Heart right ventricle (tissue), 16 donors: ENCODE measurements around the gene DTNA. TPM values are rescaled to one million over a fixed set of nuclear protein-coding genes. Genes with fewer than 3 reads are reported as not detected.

Source experiments
- ATAC-seq, 8 donors: fragments of 200-7000 bp; cut with Tn5 transposase; one replicate each; pipeline ENCODE4 v1.9.1; 2020; ENCODE audit warnings: mild to moderate bottlenecking in 8 of 8, moderate library complexity in 8 of 8, moderate number of reproducible peaks in 1 of 8
- DNase-seq, 2 donors: peaks; one replicate each; pipeline ENCODE4 v3.0.0-alpha.2; 2020
- H3K27ac ChIP-seq, 10 donors: fragments of 200-600 bp; sonication (generic) in 2 of 10; one replicate each; pipeline versions ENCODE4 v1.5.0 to v1.8.0; 2020 to 2022; ENCODE audit warnings: mild to moderate bottlenecking in 3 of 10
- H3K27me3 ChIP-seq, 7 donors: fragments of 200-600 bp; one replicate each; pipeline ENCODE4 v1.8.0; 2021 to 2022; ENCODE audit warnings: mild to moderate bottlenecking in 2 of 7
- H3K36me3 ChIP-seq, 9 donors: fragments of 200-600 bp; sonication (generic) in 1 of 9; one replicate each; pipeline versions ENCODE4 v1.5.0 to v1.8.0; 2020 to 2022; ENCODE audit warnings: mild to moderate bottlenecking in 2 of 9
- H3K4me1 ChIP-seq, 9 donors: fragments of 200-600 bp; sonication (generic) in 1 of 9; one replicate each; pipeline versions ENCODE4 v1.5.0 to v1.8.0; 2020 to 2022; ENCODE audit warnings: mild to moderate bottlenecking in 4 of 9
- H3K4me3 ChIP-seq, 10 donors: fragments of 200-600 bp; sonication (generic) in 2 of 10; one replicate each; pipeline versions ENCODE4 v1.5.0 to v1.8.0; 2020 to 2022; ENCODE audit warnings: mild to moderate bottlenecking in 7 of 10, moderate library complexity in 2 of 10
- H3K9me3 ChIP-seq, 11 donors: fragments of 200-600 bp in 10 of 11; sonication (generic) in 2 of 11; one replicate each; pipeline versions ENCODE4 v1.5.0 to v1.8.0; 2013 to 2022; ENCODE audit warnings: mild to moderate bottlenecking in 2 of 11, control low read depth in 1 of 11, moderate library complexity in 1 of 11
- CTCF ChIP-seq, 9 donors: fragments of 200-600 bp; sonication (generic) in 2 of 9; IDR thresholded peaks; one replicate each; pipeline versions ENCODE4 v1.5.0 to v1.8.0; 2021 to 2022; ENCODE audit warnings: antibody characterized with exemption in 9 of 9, mild to moderate bottlenecking in 5 of 9, moderate library complexity in 1 of 9
- WGBS, 2 donors: extraction: QIAGEN DNeasy Blood & Tissue Kit; methylation state at CpG; one replicate each; pipeline ENCODE4 v1.1.7; 2013; ENCODE audit warnings: inconsistent platforms in 1 of 2; 5-methylcytosine and 5-hydroxymethylcytosine counted together
- intact Hi-C, 10 donors: fragments of 100-400 bp; cut with DNase I; formaldehyde crosslinking; loops; one replicate each; pipeline versions ENCODE4 v1.11.1 to v1.14.2; 2022
- polyA plus RNA-seq, 2 donors: library from polyadenylated mRNA; stranded (reverse); fragments of 200-250 nt; gene quantifications; one replicate each; pipeline ENCODE4 v1.2.3, GENCODE V29; 2013
- total RNA-seq, 10 donors: library from RNA; stranded (reverse); fragmentation: NEBNext Ultra II Directional in 3 of 10; extraction: Animal tissue kit (Norgen Biotek cat#: 25700) in 3 of 10; gene quantifications; one replicate each; pipeline versions ENCODE4 v1.2.1 to v1.2.4, GENCODE V29; 2021 to 2023
- donor health status: Arrhythmogenic right ventricular cardiomyopathy.
- donor health status: ischemic (EF 13 %, LVEDD 7.1; RV severe dilation, severe dysfunction).
- donor health status: healthy with polysubstance abuse.
- donor health status: DM: no; HTN: yes; CAD: no.
- donor health status: DM: no; HTN: no; CAD: no.
- donor health status: ischemic (EF 25% LVEDD 6.9; RV normal size, moderate dysfunction).
- donor health status: ischemic (EF 25% LVEDD 5.7; RV mildly dilated, moderate dysfunction).
- donor health status: healthy.
- donor health status: DM: yes; HTN: yes; CAD: no.
- donor health status: Ischemic cardiomyopathy.
- donor health status: ischemic (EF 35%, LVEDD 5.7; RV mildly dilated, moderate dysfunction).
- donor health status: nonischemic (EF 11% LVEDD 7.7; RV severe dilation, severe dysfunction).
- donor health status: DM: yes; HTN: yes; CAD: no.
- donor health status: PGD.
- donor health status: ischemic (EF 29% LVEDD 5.4; RV normal size, mild dysfunction).
- donor health status: nonischemic (EF 23%, LVEDD 6.1; RV moderate dilation, normal function).

Gene DTNA
- total and polyA plus RNA-seq, 12 donors = 65.4 to 198 (median 179) TPM

DNA sequence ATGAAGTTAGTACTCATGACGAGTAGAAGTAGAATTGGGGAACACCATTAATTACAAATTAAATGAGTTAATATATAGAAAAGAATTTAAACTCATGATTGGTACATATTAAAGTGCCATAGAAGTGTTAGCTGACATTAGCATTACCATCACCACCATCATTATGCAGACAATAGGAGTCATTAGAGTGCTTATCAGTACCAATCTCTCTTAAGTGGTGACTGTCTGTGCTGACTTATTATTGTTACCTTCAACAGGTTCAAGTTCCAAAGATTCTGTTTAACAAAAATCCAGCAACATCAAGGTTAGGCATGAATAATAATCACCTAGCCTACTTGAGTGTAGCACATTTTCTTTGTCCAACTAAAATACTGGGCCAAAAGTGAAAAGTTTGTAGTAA lies 222.3 kb downstream of the DTNA start:
- 83 to 100% methylated on average over 1 of the region's 1 CpG for WGBS, 2 donors
- Histone ChIP-seq H3K36me3 (no peaks in the 10 kb centered on the region), H3K27me3 (no peaks in the 10 kb centered on the region), H3K27ac (no peak overlapping the region), H3K9me3 (no peaks in the 10 kb centered on the region), H3K4me1 (peaks cover 0 to 6% (median 0%) of the 10 kb centered on the region in 9 donors), H3K4me3 (no peak overlapping the region)
- intact Hi-C loops = no loop called here
- ATAC-seq = no peak
- TF ChIP-seq CTCF (IDR thresholded peaks at IDR 0.05) = no peak
- no peak for DNase-seq

DNA sequence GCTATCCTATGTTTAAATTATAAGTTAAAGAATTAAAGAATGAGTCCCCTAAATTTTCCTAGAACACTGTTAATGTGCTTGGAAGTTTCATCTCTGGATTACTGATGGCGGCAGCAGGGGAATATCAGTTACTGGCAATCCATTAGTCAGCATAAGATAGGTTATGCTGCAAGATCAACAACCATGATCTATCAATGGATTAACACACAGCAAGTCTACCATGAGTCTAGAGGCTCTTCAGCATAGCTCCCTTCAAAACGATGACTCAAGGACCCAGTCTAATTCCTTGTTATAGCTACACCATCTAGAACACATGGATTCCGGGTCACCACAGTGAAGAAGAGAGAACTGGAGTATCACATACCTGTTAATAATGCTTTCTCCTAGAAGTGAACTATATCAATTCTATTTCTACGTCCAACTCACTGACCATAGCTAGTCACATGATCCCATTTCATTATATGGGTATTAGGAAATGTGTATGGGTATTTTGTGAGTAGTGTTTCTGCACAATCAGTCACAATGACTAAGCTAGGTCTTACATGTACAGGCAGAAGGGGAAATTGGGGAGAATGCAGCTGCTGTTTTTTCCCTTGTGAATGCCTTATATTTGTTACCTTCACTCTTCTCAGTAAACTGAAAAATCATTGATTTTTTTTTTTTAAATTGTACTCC lies 222.8 kb downstream of the DTNA start:
- Histone ChIP-seq H3K27me3 (no peaks in the 10 kb centered on the region), H3K27ac (no peak overlapping the region), H3K9me3 (no peaks in the 10 kb centered on the region), H3K4me1 (peaks cover 0 to 6% (median 0%) of the 10 kb centered on the region in 9 donors), H3K4me3 (no peak overlapping the region), H3K36me3 (no peaks in the 10 kb centered on the region)
- intact Hi-C loops = no loop called here
- no peak for TF ChIP-seq CTCF (IDR thresholded peaks at IDR 0.05)
- no peak for DNase-seq
- WGBS, 2 donors = 91 to 92% methylated on average over 4 of the region's 4 CpGs
- ATAC-seq = no peak

DNA sequence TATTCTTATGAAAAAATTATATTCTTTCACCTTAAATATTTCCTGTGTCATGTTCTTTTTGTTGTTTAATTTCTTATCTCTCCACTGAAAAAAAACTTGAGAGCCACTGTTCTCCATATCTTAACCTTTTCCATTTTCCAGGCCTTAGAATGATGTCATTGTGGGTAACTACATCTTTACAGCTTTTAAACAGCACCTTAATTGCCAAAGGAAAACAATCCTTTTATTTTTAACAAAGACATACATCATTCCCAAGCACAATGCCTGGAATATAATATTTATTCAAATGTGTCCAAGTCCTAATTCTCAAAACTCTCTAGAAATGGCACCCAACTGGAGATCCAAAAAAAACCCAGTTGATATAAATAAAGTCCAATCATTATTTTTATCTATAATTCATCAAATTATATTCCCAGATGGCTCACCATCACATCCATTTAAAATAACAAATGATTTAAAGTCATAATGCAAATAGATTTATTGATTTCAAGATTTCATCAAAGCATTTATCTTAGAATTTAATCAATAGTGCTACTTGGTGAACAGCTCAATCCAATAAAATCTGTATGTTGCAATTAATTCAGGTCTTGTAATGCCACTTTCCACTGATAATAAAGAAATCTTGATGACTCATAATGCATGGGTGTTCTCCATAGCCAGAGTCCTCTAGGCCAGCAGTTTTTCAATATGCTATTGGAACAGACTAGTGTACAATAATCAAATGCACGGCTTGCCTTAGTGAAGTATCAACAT lies 224.0 kb downstream of the DTNA start:
- Histone ChIP-seq H3K4me3 (no peak overlapping the region), H3K4me1 (peaks cover 0 to 4% (median 0%) of the 10 kb centered on the region in 9 donors), H3K9me3 (no peaks in the 10 kb centered on the region), H3K27ac (no peak overlapping the region), H3K36me3 (no peaks in the 10 kb centered on the region), H3K27me3 (no peaks in the 10 kb centered on the region)
- no peak for TF ChIP-seq CTCF (IDR thresholded peaks at IDR 0.05)
- intact Hi-C loops = no loop called here
- ATAC-seq (no peak), DNase-seq (no peak)
- WGBS, 2 donors = 66 to 86% methylated on average over 1 of the region's 1 CpG

DNA sequence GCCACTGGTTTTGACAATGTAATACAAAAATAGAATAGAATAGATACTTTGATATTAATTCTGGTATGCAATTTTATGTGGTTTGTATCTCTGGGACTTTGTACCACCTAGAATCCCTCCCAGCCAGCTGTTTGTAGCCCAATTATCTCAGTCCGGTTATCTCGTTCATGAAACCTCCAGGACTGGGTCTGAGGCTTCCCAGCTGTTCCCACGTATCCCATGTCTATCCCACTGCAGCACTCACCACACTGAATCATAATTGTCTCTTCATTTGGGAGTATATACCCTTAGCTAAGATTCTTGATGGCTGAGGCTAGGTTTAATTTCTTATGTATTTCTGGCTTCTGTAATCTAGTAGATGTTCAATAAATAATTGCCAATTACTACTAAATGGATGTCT lies 226.7 kb downstream of the DTNA start:
- H3K27ac ChIP-seq = no peak overlapping the region
- intact Hi-C loops = no loop called here
- no peaks in the 10 kb centered on the region for H3K36me3 ChIP-seq
- H3K27me3 ChIP-seq = peaks cover 0 to 4% (median 0%) of the 10 kb centered on the region in 7 donors
- no peak for TF ChIP-seq CTCF (IDR thresholded peaks at IDR 0.05)
- no peaks in the 10 kb centered on the region for H3K4me1 ChIP-seq
- 45 to 56% methylated on average over 3 of the region's 3 CpGs for WGBS, 2 donors
- ATAC-seq = no peak
- H3K9me3 ChIP-seq = no peaks in the 10 kb centered on the region
- no peak for DNase-seq
- no peak overlapping the region for H3K4me3 ChIP-seq
